Measurements from ENCODE around the gene HEMK1. TPM values are rescaled to one million over a fixed set of nuclear protein-coding genes. Genes with fewer than 3 reads are reported as not detected.

HEMK1 gene
- total RNA-seq, 4 donors from 2014 or later, result 4.4 to 11.8 (median 4.9) TPM

DNA sequence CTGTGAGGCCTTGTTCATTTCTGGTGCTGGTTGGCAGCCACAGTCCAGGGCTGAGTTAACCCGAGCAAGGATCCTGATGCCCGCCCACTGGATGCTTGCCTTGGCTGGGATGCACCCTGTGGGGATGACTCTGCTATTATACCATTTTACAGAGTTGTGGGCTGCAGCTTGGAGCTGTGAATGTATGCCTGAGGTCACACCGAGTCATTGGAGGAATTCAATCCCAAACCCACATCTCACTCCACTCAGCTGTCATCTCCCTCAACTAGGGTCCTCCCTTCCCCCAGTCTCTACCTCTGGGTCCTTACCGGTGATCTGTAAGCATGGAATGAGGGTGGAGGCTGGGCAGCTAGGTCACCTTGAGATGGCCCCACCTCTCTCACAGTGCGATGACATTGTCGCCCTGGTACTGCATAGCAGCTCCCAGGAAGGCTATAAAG is 69.8 kb downstream of the HEMK1 start:
- WGBS, 2 donors, result 60 to 84% methylated on average over 3 to 4 of the region's 6 CpGs
- H3K36me3 ChIP-seq, result peaks cover 11 to 63% (median 15%) of the 10 kb centered on the region in 3 donors

DNA sequence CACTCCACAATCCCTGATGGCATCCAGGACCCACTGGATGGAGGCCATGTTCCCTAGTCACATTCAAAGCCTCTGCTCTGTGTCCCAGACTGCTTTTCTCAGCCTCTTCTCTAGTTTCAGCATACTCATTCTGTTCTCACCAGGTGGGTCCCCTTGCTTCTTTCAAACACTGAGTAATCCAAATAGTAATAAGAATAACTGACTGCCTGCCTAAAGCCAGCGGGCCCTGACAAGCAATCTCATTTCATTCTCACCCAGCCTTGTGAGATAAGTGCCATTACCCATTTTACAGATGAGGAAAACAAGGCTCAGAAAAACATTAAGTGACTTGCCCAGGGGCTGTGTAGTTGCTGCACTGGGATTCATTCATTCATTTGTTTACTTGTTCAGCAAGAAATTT is 73.1 kb downstream of the HEMK1 start:
- Histone ChIP-seq H3K4me1 (peaks cover 0 to 18% (median 0%) of the 10 kb centered on the region in 3 donors), H3K9me3 (no peaks in the 10 kb centered on the region), H3K27me3 (no peaks in the 10 kb centered on the region), H3K4me3 (no peak overlapping the region), H3K27ac (no peak overlapping the region), H3K36me3 (peaks cover 16 to 87% (median 28%) of the 10 kb centered on the region in 3 donors)
- no peak for DNase-seq
- WGBS, 2 donors, result 71 to 91% methylated on average over 1 of the region's 1 CpG
- intact Hi-C loops (cut with DNase I), result no loop called here
- TF ChIP-seq POLR2A (IDR thresholded peaks at IDR 0.05), result no peak
- TF ChIP-seq, protein P1, sequence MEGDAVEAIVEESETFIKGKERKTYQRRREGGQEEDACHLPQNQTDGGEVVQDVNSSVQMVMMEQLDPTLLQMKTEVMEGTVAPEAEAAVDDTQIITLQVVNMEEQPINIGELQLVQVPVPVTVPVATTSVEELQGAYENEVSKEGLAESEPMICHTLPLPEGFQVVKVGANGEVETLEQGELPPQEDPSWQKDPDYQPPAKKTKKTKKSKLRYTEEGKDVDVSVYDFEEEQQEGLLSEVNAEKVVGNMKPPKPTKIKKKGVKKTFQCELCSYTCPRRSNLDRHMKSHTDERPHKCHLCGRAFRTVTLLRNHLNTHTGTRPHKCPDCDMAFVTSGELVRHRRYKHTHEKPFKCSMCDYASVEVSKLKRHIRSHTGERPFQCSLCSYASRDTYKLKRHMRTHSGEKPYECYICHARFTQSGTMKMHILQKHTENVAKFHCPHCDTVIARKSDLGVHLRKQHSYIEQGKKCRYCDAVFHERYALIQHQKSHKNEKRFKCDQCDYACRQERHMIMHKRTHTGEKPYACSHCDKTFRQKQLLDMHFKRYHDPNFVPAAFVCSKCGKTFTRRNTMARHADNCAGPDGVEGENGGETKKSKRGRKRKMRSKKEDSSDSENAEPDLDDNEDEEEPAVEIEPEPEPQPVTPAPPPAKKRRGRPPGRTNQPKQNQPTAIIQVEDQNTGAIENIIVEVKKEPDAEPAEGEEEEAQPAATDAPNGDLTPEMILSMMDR (IDR thresholded peaks at IDR 0.05), result no peak

More for the DNA sequence above, 69.8 kb downstream of the HEMK1 start:
- no peak overlapping the region for H3K4me3 ChIP-seq
- no peaks in the 10 kb centered on the region for H3K9me3 ChIP-seq
- TF ChIP-seq POLR2A (IDR thresholded peaks at IDR 0.05), result no peak
- TF ChIP-seq, protein P1 (IDR thresholded peaks at IDR 0.05), result no peak
- no peak for DNase-seq
- no peak overlapping the region for H3K27ac ChIP-seq
- intact Hi-C loops (cut with DNase I), result no loop called here
- peaks cover 5 to 27% (median 6%) of the 10 kb centered on the region in 3 donors for H3K4me1 ChIP-seq
- no peaks in the 10 kb centered on the region for H3K27me3 ChIP-seq

DNA sequence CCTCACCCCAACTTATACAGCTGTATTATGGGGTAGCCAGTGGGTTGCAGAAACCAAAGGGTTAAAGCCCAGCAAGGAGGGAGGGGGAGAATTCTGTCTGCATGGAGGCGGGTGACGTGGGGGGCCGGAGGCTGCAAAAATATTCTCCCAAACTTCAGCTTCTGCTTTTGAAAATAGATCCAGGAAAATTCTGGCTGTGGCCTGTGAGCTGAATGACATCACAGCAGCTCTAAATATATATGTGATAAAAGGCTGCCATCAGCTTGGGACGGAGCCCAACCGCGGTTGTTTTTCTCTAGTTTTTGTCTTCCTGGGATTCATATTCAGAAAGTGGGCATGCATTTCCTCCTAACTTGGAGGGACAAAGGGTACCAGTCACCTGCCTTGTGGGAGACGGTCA is 75.2 kb downstream of the HEMK1 start:
- no peak overlapping the region for H3K4me3 ChIP-seq
- WGBS, 2 donors, result 74 to 75% methylated on average over 7 of the region's 7 CpGs
- no peaks in the 10 kb centered on the region for H3K4me1 ChIP-seq
- H3K27ac ChIP-seq, result no peak overlapping the region
- no peaks in the 10 kb centered on the region for H3K9me3 ChIP-seq
- peaks cover 24 to 99% (median 28%) of the 10 kb centered on the region in 3 donors for H3K36me3 ChIP-seq
- TF ChIP-seq, protein P1 (IDR thresholded peaks at IDR 0.05), result no peak
- TF ChIP-seq POLR2A (IDR thresholded peaks at IDR 0.05), result no peak
- intact Hi-C loops (cut with DNase I), result no loop called here
- no peaks in the 10 kb centered on the region for H3K27me3 ChIP-seq
- no peak for DNase-seq

- WGBS, 2 donors, result 67 to 80% methylated on average over 1 to 2 of the region's 2 CpGs
- DNase-seq, result no peak
- intact Hi-C loops (cut with DNase I), result no loop called here
- H3K4me1 ChIP-seq, result no peaks in the 10 kb centered on the region
- H3K36me3 ChIP-seq, result peaks cover 24 to 95% (median 28%) of the 10 kb centered on the region in 3 donors
- no peak for TF ChIP-seq POLR2A (IDR thresholded peaks at IDR 0.05)
- TF ChIP-seq, protein P1 (IDR thresholded peaks at IDR 0.05), result no peak
- no peak overlapping the region for H3K27ac ChIP-seq
- H3K4me3 ChIP-seq, result no peak overlapping the region
- H3K27me3 ChIP-seq, result no peaks in the 10 kb centered on the region
- H3K9me3 ChIP-seq, result no peaks in the 10 kb centered on the region
Observed at GRCh38 chr3:50645378-50645777, 76.1 kb downstream of the HEMK1 start.

Other genes with a start within 250 kb of the HEMK1 start
- gene HYAL2, start 246.8 kb upstream of the HEMK1 start, total RNA-seq, result 10 to 100 TPM; 36.7 to 68.9 (median 51.5) TPM
- gene TUSC2, start 241.3 kb upstream of the HEMK1 start, total RNA-seq, result 10 to 100 TPM; 16.0 to 42.9 (median 27.4) TPM
- gene RASSF1, start 228.7 kb upstream of the HEMK1 start, total RNA-seq, result 10 to 100 TPM; 11.9 to 31.7 (median 24.9) TPM
- 1 to 10 TPM in 1 of 4 donors, not detected in 3; 1.1 TPM for gene ZMYND10, start 223.8 kb upstream of the HEMK1 start, total RNA-seq
- gene NPRL2, start 218.7 kb upstream of the HEMK1 start, total RNA-seq, result 10 to 100 TPM; 10.4 to 21.2 (median 16.1) TPM
- gene CYB561D2, start 218.7 kb upstream of the HEMK1 start, total RNA-seq, result 10 to 100 TPM; 18.1 to 21.9 (median 20.5) TPM
- gene TMEM115, start 210.0 kb upstream of the HEMK1 start, total RNA-seq, result 10 to 100 TPM; 24.2 to 41.6 (median 30.6) TPM
- under 1 TPM in 3 of 4 donors, not detected in 1; 0.18 to 0.57 (median 0.35) TPM for gene CACNA2D2, start 65.9 kb upstream of the HEMK1 start, total RNA-seq
- gene C3orf18, start 1.8 kb upstream of the HEMK1 start, total RNA-seq, result 1 to 10 TPM in 2 of 4 donors, under 1 TPM in 2; 0.15 to 3.2 (median 1.2) TPM
- 10 to 100 TPM in 1 of 4 donors, 1 to 10 TPM in 3; 3.1 to 11.1 (median 6.8) TPM for gene CISH, start 42.3 kb downstream of the HEMK1 start, total RNA-seq
- 10 to 100 TPM; 46.5 to 65.6 (median 52.3) TPM for gene MAPKAPK3, start 47.6 kb downstream of the HEMK1 start, total RNA-seq
- 1 to 10 TPM in 3 of 4 donors, under 1 TPM in 1; 0.92 to 1.7 (median 1.4) TPM for gene DOCK3, start 105.4 kb downstream of the HEMK1 start, total RNA-seq

Measured in esophagus squamous epithelium (tissue), 5 donors.